HepG2 (cell line): Measurements from ENCODE around the gene MYOCOS.

Experiments
- ATF3 ChIP-seq: sonication (generic); formaldehyde crosslinking; IDR thresholded peaks from 2 replicates; pipeline ENCODE4 v1.4.0; 2020; ENCODE audit warnings: missing genetic modification reagents
- ELF3 ChIP-seq: IDR thresholded peaks from 2 replicates; pipeline ENCODE4 v1.6.1; 2016; ENCODE audit warnings: missing genetic modification reagents, missing compliant biosample characterization
- KAT8 ChIP-seq: IDR thresholded peaks from 2 replicates; pipeline ENCODE4 v1.6.1; 2016; ENCODE audit warnings: missing genetic modification reagents, missing compliant biosample characterization
- NR3C1 ChIP-seq: sonication (generic); formaldehyde crosslinking; IDR thresholded peaks from 2 replicates; pipeline ENCODE4 v1.4.0; 2020; ENCODE audit warnings: missing genetic modification reagents
- PBX2 ChIP-seq: IDR thresholded peaks from 2 replicates; pipeline ENCODE4 v1.6.1; 2016; ENCODE audit warnings: control low read depth
- POLR2A ChIP-seq, 2 experiments: IDR thresholded peaks; 2 replicates each; pipeline ENCODE4 v1.6.1; 2011; ENCODE audit warnings: low read depth in 2 of 2, low read length in 2 of 2, mild to moderate bottlenecking in 1 of 2, moderate library complexity in 1 of 2; ENCODE audit not compliant: insufficient read depth in 1 of 2
- SALL2 ChIP-seq: sonication (generic); formaldehyde crosslinking; IDR thresholded peaks from 2 replicates; pipeline ENCODE4 v1.8.1; 2023; ENCODE audit warnings: mild to moderate bottlenecking, missing genetic modification reagents, inconsistent platforms
- SRSF9 ChIP-seq: fragments of 200-400 bp; formaldehyde crosslinking; IDR thresholded peaks from 2 replicates; pipeline ENCODE4 v1.6.1; 2018; ENCODE audit warnings: borderline replicate concordance, mild to moderate bottlenecking, low read depth, low read length; ENCODE audit not compliant: insufficient read depth, poor library complexity, severe bottlenecking
- ZBTB26 ChIP-seq: IDR thresholded peaks from 2 replicates; pipeline ENCODE4 v1.6.1; 2016; ENCODE audit warnings: missing compliant biosample characterization, missing genetic modification reagents, borderline replicate concordance
- TF ChIP-seq, protein P1 (sequence below): sonication (generic); formaldehyde crosslinking; IDR thresholded peaks from 2 replicates; pipeline ENCODE4 v1.5.0; 2020; ENCODE audit warnings: mild to moderate bottlenecking, missing genetic modification reagents, moderate library complexity
- TF ChIP-seq, protein P2 (sequence below): sonication (generic); formaldehyde crosslinking; IDR thresholded peaks from 2 replicates; pipeline ENCODE4 v1.8.1; 2023; ENCODE audit warnings: missing genetic modification reagents, inconsistent platforms, borderline replicate concordance
- TF ChIP-seq, protein P3 (sequence below), 2 experiments: sonication (generic) in 1 of 2; formaldehyde crosslinking in 1 of 2; IDR thresholded peaks; 2 replicates each; pipeline versions ENCODE4 v1.5.1 to v1.6.1; 2011 to 2020; ENCODE audit warnings: borderline replicate concordance in 1 of 2, low read depth in 1 of 2, low read length in 1 of 2, mild to moderate bottlenecking in 1 of 2, missing genetic modification reagents in 1 of 2, moderate library complexity in 1 of 2
- TF ChIP-seq, protein P4 (sequence below): sonication (generic); formaldehyde crosslinking; IDR thresholded peaks from 2 replicates; pipeline ENCODE4 v1.4.0; 2020; ENCODE audit warnings: missing genetic modification reagents

GRCh38 chr1:171645553-171646248 lies 23.7 kb downstream of the MYOCOS start:
- TF ChIP-seq, protein P1, sequence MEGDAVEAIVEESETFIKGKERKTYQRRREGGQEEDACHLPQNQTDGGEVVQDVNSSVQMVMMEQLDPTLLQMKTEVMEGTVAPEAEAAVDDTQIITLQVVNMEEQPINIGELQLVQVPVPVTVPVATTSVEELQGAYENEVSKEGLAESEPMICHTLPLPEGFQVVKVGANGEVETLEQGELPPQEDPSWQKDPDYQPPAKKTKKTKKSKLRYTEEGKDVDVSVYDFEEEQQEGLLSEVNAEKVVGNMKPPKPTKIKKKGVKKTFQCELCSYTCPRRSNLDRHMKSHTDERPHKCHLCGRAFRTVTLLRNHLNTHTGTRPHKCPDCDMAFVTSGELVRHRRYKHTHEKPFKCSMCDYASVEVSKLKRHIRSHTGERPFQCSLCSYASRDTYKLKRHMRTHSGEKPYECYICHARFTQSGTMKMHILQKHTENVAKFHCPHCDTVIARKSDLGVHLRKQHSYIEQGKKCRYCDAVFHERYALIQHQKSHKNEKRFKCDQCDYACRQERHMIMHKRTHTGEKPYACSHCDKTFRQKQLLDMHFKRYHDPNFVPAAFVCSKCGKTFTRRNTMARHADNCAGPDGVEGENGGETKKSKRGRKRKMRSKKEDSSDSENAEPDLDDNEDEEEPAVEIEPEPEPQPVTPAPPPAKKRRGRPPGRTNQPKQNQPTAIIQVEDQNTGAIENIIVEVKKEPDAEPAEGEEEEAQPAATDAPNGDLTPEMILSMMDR (CRISPR knock-in tag) = no peak
- no peak for TF ChIP-seq POLR2A (IDR thresholded peaks at IDR 0.05; ENCODE audit: insufficient read depth in 1 of 2, low read depth in 2 of 2, low read length in 2 of 2)
- TF ChIP-seq, protein P2, sequence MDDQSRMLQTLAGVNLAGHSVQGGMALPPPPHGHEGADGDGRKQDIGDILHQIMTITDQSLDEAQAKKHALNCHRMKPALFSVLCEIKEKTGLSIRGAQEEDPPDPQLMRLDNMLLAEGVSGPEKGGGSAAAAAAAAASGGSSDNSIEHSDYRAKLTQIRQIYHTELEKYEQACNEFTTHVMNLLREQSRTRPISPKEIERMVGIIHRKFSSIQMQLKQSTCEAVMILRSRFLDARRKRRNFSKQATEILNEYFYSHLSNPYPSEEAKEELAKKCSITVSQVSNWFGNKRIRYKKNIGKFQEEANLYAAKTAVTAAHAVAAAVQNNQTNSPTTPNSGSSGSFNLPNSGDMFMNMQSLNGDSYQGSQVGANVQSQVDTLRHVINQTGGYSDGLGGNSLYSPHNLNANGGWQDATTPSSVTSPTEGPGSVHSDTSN (CRISPR knock-in tag) = no peak
- no peak for TF ChIP-seq ELF3 (CRISPR knock-in tag)
- no peak for TF ChIP-seq PBX2 (CRISPR knock-in tag)
- TF ChIP-seq ZBTB26 (CRISPR knock-in tag) = no peak
- TF ChIP-seq, protein P3, sequence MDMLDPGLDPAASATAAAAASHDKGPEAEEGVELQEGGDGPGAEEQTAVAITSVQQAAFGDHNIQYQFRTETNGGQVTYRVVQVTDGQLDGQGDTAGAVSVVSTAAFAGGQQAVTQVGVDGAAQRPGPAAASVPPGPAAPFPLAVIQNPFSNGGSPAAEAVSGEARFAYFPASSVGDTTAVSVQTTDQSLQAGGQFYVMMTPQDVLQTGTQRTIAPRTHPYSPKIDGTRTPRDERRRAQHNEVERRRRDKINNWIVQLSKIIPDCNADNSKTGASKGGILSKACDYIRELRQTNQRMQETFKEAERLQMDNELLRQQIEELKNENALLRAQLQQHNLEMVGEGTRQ (IDR thresholded peaks at IDR 0.05; ENCODE audit: low read depth, low read length) = no peak
- TF ChIP-seq, protein P3 (CRISPR knock-in tag; IDR thresholded peaks at IDR 0.05; ENCODE audit: borderline replicate concordance) = no peak
- no peak for TF ChIP-seq KAT8 (CRISPR knock-in tag)
- TF ChIP-seq ATF3 (CRISPR knock-in tag) = no peak
- TF ChIP-seq, protein P4, sequence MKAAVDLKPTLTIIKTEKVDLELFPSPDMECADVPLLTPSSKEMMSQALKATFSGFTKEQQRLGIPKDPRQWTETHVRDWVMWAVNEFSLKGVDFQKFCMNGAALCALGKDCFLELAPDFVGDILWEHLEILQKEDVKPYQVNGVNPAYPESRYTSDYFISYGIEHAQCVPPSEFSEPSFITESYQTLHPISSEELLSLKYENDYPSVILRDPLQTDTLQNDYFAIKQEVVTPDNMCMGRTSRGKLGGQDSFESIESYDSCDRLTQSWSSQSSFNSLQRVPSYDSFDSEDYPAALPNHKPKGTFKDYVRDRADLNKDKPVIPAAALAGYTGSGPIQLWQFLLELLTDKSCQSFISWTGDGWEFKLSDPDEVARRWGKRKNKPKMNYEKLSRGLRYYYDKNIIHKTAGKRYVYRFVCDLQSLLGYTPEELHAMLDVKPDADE (CRISPR knock-in tag) = no peak
- no peak for TF ChIP-seq SRSF9
- no peak for TF ChIP-seq SALL2 (CRISPR knock-in tag)
- TF ChIP-seq NR3C1 (CRISPR knock-in tag) = no peak
